ENCODE data around the gene TMEM229A.
"Not testable (repeated sequence)": the region's sequence is repeated elsewhere in the genome, so short reads cannot be mapped to it uniquely, and the experiment has no call there.

Gene TMEM229A

DNA sequence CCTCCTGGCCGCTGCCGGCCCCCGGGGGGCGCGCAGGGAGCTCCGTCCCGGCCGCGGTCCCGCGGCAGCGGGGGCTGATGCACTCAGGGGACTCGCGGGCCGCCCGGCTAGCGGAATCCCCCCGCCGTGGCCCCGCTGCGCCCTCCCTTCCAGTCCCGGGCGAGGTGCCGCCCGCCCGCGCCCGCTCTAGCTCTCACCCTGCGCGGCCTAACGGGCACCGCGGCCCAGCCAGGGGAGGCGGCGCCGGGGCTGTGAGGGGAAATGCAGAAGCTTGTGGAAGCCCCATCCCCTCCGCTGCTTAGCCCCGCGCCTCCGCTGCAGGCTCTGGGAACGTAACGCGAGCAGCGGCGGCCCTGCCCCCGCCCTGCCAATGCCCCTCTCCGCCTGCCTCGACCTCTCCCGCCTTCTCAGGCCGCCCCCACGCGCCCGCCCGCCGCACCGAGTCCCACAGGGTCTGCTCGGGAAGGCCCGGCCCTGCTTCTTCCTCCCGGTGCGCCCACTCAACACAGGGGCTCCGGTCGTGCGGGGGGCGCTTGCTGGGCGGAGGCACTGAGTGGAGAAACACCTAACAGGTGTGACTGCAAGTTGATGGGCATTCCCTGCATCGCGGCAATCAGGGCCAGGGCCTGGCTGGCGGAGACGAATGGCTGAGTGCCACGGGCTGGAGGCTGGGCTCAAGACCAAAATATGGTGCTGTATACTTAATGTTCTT, 384 bp upstream of the TMEM229A start:
- no peak for DNase-seq (ENCODE audit: low spot score)

DNA sequence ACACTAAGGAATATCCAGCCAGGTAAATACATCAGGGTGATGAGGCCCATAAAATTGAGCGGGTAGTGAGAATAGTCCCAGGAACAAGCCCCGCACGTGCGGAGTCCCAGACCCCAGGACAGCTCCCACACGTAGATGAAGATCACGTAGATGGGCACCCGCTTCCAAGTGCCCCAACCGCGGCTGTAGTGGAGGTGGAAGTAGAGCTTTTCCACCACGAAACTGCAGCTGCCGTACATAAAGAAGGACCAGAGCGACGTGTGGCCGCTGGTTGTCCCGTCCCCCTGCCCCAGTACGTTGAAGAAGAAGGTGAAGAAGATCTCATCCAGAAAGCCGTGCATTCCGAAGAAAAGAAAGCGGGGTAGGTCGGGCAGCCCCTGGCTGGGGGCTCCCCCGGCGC, 948 bp downstream of the TMEM229A start:
- DNase-seq (ENCODE audit: low spot score): no peak

DNA sequence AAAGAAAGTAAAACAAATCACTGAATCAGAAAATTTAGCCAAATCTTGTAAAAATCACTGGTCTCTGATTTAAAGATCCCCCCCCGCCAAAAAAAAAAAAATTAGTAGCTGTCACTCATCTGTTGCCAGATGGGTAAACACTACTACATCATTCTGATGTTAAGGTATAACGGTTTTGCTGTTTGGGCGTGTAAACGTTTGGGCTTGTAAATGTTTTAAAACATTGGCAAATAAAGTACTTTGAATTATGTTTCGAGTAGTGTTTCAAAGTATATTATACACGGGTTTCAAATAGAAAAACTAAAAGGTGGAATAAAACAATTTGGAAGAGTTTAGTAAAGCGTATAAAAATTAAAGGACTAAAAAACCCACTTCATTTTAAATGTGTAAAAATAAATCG, 1.5 kb downstream of the TMEM229A start:
- no peak for DNase-seq (ENCODE audit: low spot score)

DNA sequence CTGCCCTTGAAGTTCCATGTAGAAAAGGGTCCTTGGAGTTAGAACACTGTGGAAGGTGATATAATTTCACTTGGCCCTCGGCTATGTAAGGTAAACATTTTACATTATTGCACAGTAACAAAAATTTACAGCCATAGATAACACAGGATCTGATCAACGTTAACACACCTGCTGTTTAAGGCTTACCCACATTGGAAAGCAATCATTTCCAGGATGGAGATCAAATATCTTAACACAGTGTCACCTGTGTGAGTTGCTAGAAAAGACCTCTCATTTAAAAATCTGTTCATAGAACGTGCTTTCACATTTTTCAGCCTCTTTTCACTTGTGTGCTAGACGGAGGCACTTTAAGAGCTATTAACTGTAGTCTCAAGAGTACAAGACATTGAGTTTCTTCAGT, 1.9 kb downstream of the TMEM229A start:
- no peak for DNase-seq (ENCODE audit: low spot score)

DNA sequence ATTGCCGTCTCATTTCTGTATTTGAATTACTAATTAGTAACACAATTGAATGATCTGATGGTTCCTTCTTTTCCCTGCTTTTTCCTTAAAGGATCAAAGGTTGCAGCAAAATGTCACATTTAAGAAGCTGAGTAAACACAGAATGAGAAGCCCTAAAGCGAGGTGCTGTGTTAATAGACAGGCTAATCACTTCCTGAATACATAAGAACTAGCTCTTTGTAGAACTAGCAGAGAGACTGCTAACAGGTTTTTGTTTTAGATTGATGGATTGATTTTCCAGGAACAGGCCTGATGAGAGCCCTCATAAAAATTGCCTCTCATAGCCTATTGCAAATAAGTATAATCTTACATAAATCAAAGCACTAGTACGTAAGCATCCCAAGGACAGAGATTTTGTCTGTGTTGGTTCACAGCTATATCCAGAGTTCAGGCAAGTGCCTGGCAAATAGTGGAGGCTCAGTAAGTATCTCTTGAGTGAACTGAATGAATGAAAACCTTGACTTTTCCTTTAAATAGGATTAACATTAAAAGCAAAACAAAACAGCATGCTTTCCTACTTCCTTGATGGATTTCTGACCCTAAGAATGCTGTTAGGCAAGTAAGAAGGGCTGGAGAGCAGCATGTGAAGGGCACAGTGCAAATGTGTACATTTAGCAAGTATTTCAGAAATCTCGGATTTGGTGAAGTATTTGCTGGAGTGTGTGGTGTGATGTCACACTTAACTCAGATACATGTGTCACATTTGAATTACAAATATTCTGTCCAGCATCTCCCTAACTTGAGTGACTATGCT, 3.3 kb downstream of the TMEM229A start:
- no peak for DNase-seq (ENCODE audit: low spot score)

DNA sequence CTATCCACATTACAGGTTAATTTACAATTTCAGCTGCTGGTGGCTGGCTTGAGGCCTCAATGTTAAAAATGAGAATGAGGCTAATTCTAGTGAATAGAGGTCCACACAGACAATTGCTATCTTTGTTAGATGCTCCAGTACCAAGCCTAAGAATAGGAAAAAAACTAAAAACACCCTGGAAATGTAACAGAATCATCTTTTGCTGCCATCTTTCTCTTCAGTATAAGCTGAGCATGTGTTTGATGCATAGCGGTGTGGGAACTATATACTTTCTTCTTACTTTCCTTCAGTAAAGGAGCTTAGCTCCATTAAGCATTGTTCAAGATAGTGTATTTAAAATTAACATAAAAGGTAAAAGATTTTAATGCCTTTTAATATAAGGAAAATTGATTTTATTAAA, 5.6 kb downstream of the TMEM229A start:
- no peak for DNase-seq (ENCODE audit: low spot score)

DNA sequence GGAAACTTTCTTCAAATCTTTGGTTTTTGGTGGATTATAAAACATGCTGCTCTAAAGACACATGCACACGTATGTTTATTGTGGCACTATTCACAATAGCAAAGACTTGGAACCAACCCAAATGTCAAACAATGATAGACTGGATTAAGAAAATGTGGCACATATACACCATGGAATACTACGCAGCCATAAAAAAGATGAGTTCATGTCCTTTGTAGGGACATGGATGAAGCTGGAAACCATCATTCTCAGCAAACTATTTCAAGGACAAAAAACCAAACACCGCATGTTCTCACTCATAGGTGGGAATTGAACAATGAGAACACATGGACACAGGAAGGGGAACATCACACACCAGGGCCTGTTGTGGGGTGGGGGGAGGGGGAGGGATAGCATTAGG, 8.5 kb downstream of the TMEM229A start:
- DNase-seq (ENCODE audit: low spot score): not testable (repeated sequence)

DNA sequence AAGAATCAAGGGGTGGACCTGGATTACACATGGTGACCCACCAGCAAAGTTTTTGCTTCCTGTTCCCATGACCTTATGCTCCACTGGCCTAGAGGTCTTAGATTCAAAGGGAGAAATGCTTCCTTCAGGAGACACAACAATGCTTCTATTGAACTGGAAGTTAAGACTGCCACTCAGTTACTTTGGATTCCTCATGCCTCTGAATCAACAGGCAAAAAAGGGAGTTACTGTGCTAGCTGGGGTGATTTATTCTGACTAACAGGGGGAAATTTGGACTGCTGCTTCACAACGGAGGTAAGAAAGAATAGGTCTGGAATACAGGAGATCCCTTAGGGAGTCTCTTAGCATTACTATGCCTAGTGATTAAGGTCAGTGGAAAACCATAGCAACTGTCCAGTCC, 10.3 kb downstream of the TMEM229A start:
- DNase-seq (ENCODE audit: low spot score): no peak

DNA sequence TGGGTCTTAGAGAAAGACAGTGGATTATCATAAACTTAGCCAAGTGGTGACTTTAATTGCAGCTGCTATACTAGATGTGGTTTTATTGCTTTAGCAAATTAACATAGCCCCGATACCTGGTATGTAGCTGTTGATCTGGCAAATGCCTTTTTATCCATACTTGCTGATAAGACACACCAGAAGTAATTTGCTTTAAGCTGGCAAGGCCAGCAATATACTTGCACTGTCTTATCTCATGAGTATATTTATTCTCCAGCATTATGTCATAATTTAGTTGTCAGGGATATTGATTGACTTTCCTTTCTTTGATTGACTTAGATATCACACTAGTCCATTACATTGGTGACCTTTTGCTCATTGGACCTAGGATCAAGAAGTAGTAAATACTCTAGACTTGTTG, 12.8 kb downstream of the TMEM229A start:
- DNase-seq (ENCODE audit: low spot score): no peak

DNA sequence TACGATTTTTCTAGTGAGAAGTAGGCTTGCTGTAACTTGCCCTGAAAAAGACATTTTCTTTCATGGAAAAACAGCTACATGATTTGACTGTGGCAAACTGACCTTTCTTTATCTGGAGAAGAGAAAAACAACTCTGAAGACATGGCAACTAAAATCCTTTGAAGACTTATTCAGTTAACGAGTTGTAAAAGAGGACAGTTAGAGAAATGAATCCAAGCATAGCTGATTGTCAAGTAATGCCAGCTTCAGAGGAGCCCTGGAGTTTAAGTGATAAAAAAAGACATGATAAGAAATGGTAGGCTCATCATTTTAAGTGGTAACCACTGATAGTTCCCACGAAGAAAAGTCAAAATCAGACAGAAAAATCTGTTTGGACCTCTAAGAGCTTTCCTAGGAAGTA, 19.6 kb downstream of the TMEM229A start:
- DNase-seq (ENCODE audit: low spot score): no peak

DNA sequence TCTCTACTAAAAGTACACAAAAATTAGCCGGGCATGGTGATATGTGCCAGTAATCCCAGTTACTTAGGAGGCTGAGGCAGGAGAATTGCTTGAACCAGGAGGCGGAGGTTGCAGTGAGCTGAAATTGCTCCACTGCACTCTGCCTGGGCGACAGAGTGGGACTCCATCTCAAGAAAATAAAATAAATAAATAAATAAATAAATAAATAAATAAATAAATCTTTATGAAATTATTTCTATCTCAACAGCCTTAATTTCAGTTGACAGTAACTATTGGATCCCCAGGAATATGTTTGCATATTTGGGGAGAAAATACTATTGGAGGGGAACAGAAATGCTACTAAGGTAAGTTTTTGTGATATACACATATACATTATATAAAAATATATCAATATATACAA, 20.0 kb downstream of the TMEM229A start:
- no peak for DNase-seq (ENCODE audit: low spot score)

DNA sequence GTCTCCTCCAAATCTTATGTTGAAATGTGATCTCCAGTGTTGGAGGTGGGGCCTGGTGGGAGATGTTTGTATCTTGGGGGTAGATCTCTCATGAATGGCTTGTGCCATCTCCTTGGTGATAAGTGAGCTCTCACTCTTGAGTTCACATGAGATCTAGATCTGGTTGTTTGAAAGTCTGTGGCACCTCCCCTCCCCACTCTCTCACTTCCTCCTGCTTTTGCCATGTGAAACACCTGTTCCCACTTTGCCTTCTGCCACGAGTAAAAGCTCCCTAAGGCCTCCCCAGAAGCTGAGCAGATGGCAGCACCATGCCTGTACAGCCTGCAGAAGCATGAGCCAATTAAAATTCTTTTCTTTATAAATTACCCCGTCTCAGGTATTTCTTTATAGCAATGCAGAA, 23.5 kb downstream of the TMEM229A start:
- DNase-seq (ENCODE audit: low spot score): no peak

DNA sequence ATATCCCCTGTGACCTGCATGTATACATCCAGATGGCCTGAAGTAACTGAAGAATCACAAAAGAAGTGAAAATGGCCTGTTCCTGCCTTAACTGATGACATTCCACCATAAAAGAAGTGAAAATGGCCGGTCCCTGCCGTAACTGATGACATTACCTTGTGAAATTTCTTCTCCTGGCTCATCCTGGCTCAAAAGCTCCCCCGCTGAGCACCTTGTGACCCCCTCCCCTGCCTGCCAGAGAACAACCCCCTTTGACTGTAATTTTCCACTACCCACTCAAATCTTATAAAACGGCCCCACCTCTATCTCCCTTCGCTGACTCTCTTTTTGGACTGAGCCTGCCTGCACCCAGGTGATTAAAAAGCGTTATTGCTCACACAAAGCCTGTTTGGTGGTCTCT, 24.6 kb downstream of the TMEM229A start:
- DNase-seq (ENCODE audit: low spot score): not testable (repeated sequence)

DNA sequence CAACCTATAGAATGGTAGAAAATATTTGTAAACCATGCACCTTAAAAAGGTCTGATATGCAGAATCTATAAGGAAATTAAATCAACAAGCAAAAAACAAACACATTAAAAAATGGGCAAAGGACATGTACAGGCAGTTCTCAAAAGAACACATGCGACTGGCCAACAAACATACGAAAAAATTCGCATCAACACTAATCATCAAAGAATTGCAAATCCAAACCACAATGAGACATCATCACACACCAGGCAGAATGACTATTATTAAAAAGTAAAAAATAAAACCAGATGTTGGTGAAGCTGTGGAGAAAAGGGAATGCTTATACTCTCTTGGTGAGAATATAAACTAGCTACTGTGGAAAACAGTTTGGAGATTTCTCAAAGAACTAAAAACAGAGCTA, 33.2 kb downstream of the TMEM229A start:
- DNase-seq (ENCODE audit: low spot score): no peak

DNA sequence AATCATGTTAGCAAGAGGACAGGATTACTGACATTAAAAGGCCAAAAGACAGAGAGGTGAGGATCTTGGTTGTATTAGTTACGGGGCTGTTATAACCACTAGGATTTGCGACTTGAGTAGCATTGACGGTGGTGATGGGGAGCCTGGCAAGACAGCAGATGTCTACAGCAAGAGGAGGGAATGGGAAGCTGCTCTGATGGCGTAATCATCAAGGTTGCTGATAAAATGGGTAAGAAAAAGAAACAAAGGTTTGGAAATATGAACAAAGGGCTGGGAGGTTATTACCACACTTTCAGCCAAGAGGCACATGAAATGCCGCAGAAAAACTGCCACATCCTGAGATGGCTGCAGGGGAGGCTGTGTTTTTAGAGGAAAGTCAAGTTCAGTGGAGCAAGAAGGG, 33.9 kb downstream of the TMEM229A start:
- no peak for DNase-seq (ENCODE audit: low spot score)

DNA sequence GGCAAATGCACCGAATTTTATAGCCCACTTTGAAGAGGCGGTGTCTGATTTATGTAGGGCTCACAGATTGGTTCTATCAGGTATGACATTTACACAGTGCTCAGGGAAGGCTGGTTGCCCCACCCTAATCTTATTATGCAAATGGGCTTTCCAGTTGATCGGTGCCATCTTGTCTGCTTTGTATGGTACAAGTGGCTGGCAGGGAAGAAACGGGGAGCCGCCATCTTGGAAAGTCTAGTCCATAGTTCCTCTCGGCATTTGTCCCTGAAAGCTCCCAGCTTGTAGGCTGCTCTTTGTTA, 36.6 kb downstream of the TMEM229A start:
- no peak for DNase-seq (ENCODE audit: low spot score)

DNA sequence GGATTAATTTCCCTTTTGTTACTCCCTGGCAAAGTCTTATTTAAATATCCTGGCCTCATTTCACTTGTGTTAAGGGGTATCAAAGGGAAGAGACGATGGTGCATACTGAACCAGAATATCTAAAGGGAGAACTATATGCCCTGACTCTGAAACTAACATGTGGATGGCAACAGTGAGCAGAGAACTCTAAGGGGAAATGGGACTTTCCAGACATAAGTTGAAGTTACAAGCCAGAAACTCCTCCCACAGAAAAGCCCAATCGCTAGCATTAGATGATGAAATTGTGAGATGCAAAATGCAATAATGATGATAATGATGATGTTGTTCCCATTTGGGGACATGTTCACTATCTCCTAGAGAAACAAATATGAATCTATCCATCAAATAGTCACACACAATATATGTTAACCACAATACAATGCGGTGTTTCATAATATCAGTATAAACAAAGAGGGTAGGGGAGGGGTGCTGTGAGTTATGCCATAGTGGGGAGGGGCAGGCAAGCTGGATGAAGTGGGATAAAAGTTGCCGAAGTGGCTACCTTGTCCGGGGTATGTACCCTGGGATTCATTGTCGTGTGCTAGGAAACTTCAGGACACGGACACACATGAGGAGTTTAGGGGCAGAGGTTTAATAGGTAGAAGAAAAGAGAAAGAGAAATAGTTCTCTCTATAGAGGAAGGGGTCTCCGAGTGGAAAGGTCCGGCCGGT, 37.1 kb downstream of the TMEM229A start:
- no peak for DNase-seq (ENCODE audit: low spot score)

DNA sequence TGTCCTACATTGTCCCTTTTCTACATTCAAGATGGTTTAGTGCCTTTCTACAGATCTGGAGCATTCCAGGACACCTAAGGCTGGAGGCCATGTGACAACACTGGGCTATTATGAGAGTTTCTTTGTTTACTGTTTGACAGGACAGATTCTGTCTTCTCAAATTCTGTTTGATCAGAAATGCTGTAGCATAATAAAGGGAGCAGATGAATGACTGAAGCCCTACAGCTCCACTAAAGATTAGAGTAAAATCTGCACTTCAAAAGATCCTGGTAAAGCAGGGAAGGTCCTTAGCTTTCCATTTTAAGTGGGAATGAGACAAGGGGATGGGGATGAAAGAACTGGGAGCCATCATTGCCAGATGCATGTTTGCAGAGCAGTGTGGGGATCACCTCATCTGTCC, 38.4 kb downstream of the TMEM229A start:
- no peak for DNase-seq (ENCODE audit: low spot score)

DNA sequence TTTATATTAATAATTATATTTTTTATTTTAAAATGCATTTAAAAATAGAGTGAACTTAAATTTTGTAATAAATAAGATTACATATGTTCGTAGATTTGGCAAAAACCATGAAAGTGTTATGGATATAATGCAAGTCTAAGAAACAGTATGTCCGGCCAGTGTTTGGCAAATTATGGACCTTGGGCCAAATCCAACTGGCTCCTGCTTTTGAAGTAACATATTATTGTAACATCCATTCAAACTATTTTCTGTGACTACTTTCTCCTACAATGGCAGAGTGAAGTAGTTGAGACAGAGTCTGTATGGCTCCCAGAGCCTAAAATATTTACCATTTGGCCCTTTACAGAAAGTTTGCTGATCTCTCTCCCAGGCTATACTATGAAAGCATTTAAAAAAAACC, 38.9 kb downstream of the TMEM229A start:
- no peak for DNase-seq (ENCODE audit: low spot score)

DNA sequence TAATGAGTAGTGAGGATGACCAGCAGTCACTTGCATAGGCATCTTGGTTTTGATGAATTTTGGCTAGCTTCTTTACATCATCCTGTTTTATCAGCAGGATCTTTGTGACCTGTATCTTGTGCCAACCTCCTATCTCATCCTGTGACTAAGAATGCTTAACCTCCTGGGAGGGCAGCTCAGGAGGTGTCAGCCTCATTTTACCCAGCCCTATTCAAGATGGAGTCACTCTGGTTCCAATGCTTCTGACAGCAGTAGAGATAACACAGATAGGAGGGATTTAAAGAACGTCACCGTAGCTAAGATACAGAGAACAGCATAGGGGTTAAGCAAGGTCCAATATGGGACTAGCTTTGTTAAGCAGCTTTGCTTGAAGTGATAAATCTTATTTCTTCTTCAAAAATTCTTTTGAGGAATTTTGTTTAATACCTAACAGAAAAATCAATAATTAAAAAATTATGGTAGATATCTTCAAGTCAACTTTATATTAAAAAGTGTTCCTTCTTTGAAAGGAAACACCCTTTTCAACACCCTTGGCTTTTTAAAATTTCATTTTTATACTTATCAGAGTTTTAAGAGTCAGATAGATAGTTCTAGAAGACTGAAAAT, 39.9 kb downstream of the TMEM229A start:
- DNase-seq (ENCODE audit: low spot score): no peak

DNA sequence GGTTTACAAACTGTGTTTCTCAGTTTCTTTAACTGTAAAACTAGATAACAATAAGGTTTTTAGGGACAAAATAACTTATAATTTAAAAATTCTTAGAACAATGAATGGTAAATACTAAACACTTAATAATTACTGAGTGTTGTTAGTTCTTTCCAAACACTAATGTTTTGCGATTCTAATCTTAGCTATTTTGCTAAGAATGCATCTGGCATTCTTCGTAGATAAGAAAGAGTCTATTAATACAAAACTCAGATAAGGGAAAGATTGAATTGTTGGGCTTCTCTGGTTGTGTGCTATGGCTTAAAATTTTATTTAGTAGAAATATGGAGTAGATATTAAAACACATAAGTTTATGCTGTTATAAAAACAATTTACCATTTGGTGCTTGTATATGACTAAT, 45.4 kb downstream of the TMEM229A start:
- no peak for DNase-seq (ENCODE audit: low spot score)

Measured in AG20443 (cell line).